HG03066 (cell line): ENCODE data around the gene TBX3.

Source experiments
- ATAC-seq: cut with Tn5 transposase; IDR thresholded peaks from one replicate; pipeline ENCODE4 v1.9.1; 2021; ENCODE audit warnings: low read depth; ENCODE audit not compliant: unreplicated experiment

Gene TBX3

GRCh38 chr12:114669401-114670290 is 14.3 kb downstream of the TBX3 start:
- ATAC-seq, result no peak

GRCh38 chr12:114668886-114669288 is 15.1 kb downstream of the TBX3 start:
- ATAC-seq, result no peak

- ATAC-seq, result no peak
Measured at GRCh38 chr12:114668151-114668885, 15.7 kb downstream of the TBX3 start.

DNA sequence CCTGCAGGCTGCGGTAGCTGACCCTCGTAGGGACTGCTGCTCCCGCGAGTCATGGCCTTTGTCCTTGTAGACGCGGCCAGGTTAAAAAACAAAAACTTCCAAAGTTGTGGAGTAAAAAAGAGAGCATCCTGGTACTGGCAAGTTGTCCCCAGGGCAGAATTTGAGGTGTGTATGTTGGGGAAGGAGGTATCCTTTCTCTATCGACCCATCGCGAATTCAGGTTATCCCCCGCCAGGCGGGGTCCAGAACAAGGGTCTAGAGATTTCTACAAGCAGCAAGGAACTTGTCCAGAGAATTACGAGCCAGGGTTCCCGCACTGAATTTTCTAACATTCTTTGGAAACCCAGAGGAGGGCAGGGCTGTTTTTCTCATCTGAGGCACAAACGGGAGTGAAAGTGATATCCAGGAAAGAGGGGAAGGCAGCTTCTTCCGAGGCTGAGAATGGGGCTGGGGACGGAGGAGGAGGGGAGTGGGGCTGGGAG is 16.3 kb downstream of the TBX3 start:
- ATAC-seq, result no peak

GRCh38 chr12:114666746-114667668 is 17.0 kb downstream of the TBX3 start:
- no peak for ATAC-seq

GRCh38 chr12:114665411-114666260 is 18.3 kb downstream of the TBX3 start:
- no peak for ATAC-seq

GRCh38 chr12:114664651-114665320 is 19.2 kb downstream of the TBX3 start:
- ATAC-seq, result no peak

DNA sequence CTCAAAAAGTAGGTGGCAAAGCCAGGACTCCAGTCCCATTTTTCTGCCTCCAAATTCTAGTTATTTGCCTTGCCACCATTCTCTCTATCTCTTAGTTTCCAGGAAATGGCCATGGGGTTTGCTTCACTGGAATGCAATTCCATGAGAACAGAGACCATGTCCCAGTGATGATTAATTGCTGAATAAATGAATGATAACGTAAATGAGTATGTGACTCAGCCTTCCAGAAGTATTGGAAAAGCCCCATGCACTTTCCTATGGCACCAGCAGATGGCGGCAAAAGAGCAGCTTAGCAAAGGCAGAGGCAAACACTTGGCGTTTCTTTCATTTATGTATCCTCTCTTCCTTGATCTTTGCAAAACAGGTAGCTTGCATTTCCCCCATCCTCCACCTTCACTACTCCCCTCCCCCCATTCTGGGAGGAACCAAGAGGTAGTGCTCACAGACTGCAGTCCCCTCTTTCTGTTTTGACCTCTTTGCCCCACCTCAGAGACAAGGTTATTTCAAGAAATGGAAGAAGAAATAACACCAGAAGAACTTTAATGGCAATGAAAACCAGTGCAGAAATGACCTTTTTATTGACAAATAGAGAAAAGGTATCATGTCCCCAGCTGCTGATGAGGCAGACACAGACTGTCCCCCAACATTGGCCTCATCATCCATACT is 21.3 kb downstream of the TBX3 start:
- no peak for ATAC-seq

DNA sequence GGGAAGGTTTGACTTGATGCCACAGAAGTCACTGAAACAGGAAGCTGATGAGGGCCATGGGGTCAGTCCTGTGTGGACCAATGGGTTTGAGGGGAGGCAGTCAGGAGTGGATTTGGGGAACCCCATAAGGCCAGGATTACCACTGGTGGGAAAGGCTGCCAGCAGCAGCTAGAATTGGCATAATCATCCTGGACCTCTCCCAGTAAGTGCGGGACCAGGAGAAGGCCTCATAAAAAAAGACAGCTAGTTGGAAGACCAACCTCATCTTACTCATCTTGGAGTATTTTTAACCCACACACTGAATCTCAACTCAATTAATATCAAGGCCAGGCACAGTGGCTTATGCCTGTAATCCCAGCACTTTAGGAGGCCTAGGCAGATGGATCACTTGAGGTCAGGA is 22.7 kb downstream of the TBX3 start:
- ATAC-seq, result no peak

DNA sequence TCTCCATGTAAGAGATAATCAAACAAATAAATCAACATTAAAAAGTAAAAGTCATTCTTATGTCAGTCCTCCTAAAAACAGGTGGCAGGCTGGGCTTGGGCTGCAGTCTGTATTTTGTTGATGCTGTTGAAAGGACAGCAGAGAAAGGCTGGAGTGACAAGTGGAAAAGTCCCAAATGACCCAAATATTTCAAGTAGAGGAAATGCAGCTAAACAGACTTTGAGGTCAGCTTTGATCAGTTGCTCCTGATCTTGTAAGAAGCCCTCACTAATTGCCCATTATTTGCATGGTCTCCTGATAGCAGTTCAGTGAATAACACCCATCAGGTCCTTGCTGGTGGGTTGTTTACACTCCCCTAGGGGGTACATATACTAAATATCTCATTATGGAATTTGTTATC is 24.9 kb downstream of the TBX3 start:
- ATAC-seq, result no peak

- ATAC-seq, result no peak
Measured at GRCh38 chr12:114658002-114658441, 26.0 kb downstream of the TBX3 start.

GRCh38 chr12:114657597-114657920 is 26.4 kb downstream of the TBX3 start:
- no peak for ATAC-seq

- no peak for ATAC-seq
Measured at GRCh38 chr12:114656906-114657596, 26.9 kb downstream of the TBX3 start.

DNA sequence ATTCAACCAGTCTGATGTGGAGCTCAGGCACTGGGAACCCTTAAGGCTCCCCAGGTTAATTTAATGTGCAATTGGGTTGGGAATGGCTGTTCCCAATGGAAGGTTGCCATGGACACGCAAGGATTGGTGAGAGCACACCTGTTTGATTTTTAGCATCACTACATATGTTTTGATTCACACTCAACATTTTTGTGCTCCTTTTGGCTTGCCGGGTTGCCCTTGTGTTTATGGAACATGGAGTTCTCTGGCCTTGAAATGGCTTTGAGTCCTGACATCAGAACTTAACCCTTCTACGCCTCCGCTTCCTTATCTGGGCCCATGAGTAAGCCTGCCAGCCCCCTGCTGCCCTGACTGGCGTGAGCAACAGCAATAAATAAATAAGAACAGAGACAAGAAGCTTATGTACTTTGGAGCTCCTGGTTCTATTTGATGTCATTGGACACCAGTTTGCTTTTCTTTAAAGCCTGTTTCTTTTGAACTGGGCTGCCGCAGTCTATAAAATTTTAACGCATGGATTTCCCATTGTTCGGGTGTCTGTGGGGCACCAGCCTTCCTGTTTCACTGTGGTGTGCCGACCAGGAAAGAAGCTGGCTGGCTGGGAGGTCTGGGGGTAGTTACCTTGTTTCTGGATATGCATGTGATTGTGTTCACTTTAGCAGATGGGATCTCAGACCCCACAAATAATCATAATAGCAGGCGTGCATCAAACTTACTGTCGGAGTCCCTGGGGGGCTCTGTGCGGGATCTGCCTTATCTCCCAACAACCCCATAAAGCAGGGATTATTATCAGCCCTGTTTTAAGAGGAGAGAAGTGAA is 27.8 kb downstream of the TBX3 start:
- ATAC-seq, result no peak

- no peak for ATAC-seq
Measured at GRCh38 chr12:114649585-114649984, 34.4 kb downstream of the TBX3 start.

- no peak for ATAC-seq
Measured at GRCh38 chr12:114648711-114649110, 35.3 kb downstream of the TBX3 start.

- ATAC-seq, result no peak
Measured at GRCh38 chr12:114638790-114639435, 45.1 kb downstream of the TBX3 start.
